Tibial artery (tissue), 4 donors: Measurements from ENCODE around the gene TRAF3IP3.

ENCODE experiments used
- DNase-seq, 2 donors: peaks; one replicate each; pipeline ENCODE4 v3.0.0-alpha.2; 2019
- H3K27ac ChIP-seq, 2 donors: fragments of 200-600 bp; sonication (generic) in 1 of 2; 1 replicate in 1 of 2; 2 replicates in 1 of 2; pipeline ENCODE4 v1.5.1; 2018 to 2019; ENCODE audit warnings: mild to moderate bottlenecking in 1 of 2
- H3K27me3 ChIP-seq, 2 donors: fragments of 200-600 bp; sonication (generic) in 1 of 2; one replicate each; pipeline versions ENCODE4 v1.5.1 to v1.6.0; 2016 to 2019
- H3K36me3 ChIP-seq, 3 donors: fragments of 200-600 bp; sonication (generic) in 2 of 3; one replicate each; pipeline ENCODE4 v1.5.1; 2016 to 2019; ENCODE audit warnings: mild to moderate bottlenecking in 2 of 3
- H3K4me1 ChIP-seq, 4 donors: fragments of 200-600 bp; sonication (generic) in 2 of 4; 1 replicate in 3 of 4; 2 replicates in 1 of 4; pipeline ENCODE4 v1.5.1; 2016 to 2019
- H3K4me3 ChIP-seq, 2 donors: fragments of 200-600 bp; sonication (generic) in 1 of 2; 1 replicate in 1 of 2; 2 replicates in 1 of 2; pipeline ENCODE4 v1.5.1; 2018 to 2019; ENCODE audit warnings: mild to moderate bottlenecking in 2 of 2
- H3K9me3 ChIP-seq, 3 donors: fragments of 200-600 bp; sonication (generic) in 1 of 3; one replicate each; pipeline ENCODE4 v1.5.1; 2016 to 2019
- CTCF ChIP-seq, 2 experiments: fragments of 200-600 bp in 1 of 2; fragments of 450-650 bp in 1 of 2; IDR thresholded peaks; one replicate each; pipeline ENCODE4 v1.5.1; 2017 to 2019; ENCODE audit warnings: antibody characterized with exemption in 2 of 2, mild to moderate bottlenecking in 1 of 2, moderate library complexity in 1 of 2
- intact Hi-C: fragments of 100-400 bp; cut with DNase I; formaldehyde crosslinking; loops from one replicate; pipeline ENCODE4 v1.15.0; 2023; ENCODE audit warnings: low total_unique reads

TRAF3IP3 gene

GRCh38 chr1:209800984-209801834 lies 45.4 kb downstream of the TRAF3IP3 start:
- intact Hi-C loops = no loop called here
- peaks cover 0 to 12% of the 10 kb centered on the region in 2 donors for H3K27me3 ChIP-seq
- H3K27ac ChIP-seq = peak overlapping the region; percentile 17 to 37
- peak in 1 of 2 donors; percentile 40 for DNase-seq
- H3K9me3 ChIP-seq = no peaks in the 10 kb centered on the region
- H3K4me3 ChIP-seq = no peak overlapping the region
- peaks cover 0 to 13% (median 3%) of the 10 kb centered on the region in 4 donors for H3K4me1 ChIP-seq
- no peak for TF ChIP-seq CTCF (IDR thresholded peaks at IDR 0.05)
- H3K36me3 ChIP-seq = no peaks in the 10 kb centered on the region

- Histone ChIP-seq H3K4me3 (no peak overlapping the region), H3K36me3 (no peaks in the 10 kb centered on the region), H3K27me3 (peaks cover 0 to 10% of the 10 kb centered on the region in 2 donors), H3K4me1 (peaks cover 0 to 15% (median 4%) of the 10 kb centered on the region in 4 donors), H3K27ac (peak overlapping the region; percentile 17 to 37), H3K9me3 (no peaks in the 10 kb centered on the region)
- intact Hi-C loops = no loop called here
- TF ChIP-seq CTCF (IDR thresholded peaks at IDR 0.05) = no peak
- DNase-seq = peak in 1 of 2 donors; percentile 50
These were observed 46.4 kb downstream of the TRAF3IP3 start for GRCh38 chr1:209802117-209802779.

- TF ChIP-seq CTCF (IDR thresholded peaks at IDR 0.05) = no peak
- H3K27me3 ChIP-seq = peaks cover 0 to 10% of the 10 kb centered on the region in 2 donors
- no peaks in the 10 kb centered on the region for H3K36me3 ChIP-seq
- intact Hi-C loops = no loop called here
- H3K9me3 ChIP-seq = no peaks in the 10 kb centered on the region
- no peak overlapping the region for H3K4me3 ChIP-seq
- DNase-seq = no peak
- peaks cover 0 to 15% (median 4%) of the 10 kb centered on the region in 4 donors for H3K4me1 ChIP-seq
- H3K27ac ChIP-seq = no peak overlapping the region
These were observed 46.9 kb downstream of the TRAF3IP3 start for GRCh38 chr1:209802780-209803152.

GRCh38 chr1:209803568-209803967 lies 47.7 kb downstream of the TRAF3IP3 start:
- H3K27ac ChIP-seq = no peak overlapping the region

GRCh38 chr1:209805341-209805781 lies 49.5 kb downstream of the TRAF3IP3 start:
- no peak for TF ChIP-seq CTCF (IDR thresholded peaks at IDR 0.05)
- no peak overlapping the region for H3K27ac ChIP-seq
- H3K4me3 ChIP-seq = peak overlapping the region; percentile 38 to 41
- peaks cover 0 to 10% of the 10 kb centered on the region in 2 donors for H3K27me3 ChIP-seq
- H3K4me1 ChIP-seq = peaks cover 0 to 15% (median 4%) of the 10 kb centered on the region in 4 donors
- intact Hi-C loops = no loop called here
- H3K36me3 ChIP-seq = no peaks in the 10 kb centered on the region
- H3K9me3 ChIP-seq = no peaks in the 10 kb centered on the region
- DNase-seq = no peak

More at GRCh38 chr1:209803568-209803967, 47.7 kb downstream of the TRAF3IP3 start:
- intact Hi-C loops = no loop called here
- DNase-seq = no peak
- Histone ChIP-seq H3K4me1 (peaks cover 0 to 15% (median 4%) of the 10 kb centered on the region in 4 donors), H3K36me3 (no peaks in the 10 kb centered on the region), H3K4me3 (no peak overlapping the region), H3K27me3 (peaks cover 0 to 10% of the 10 kb centered on the region in 2 donors), H3K9me3 (no peaks in the 10 kb centered on the region)
- no peak for TF ChIP-seq CTCF (IDR thresholded peaks at IDR 0.05)
